ENCODE data around the gene CEACAM5.

Gene CEACAM5

DNA sequence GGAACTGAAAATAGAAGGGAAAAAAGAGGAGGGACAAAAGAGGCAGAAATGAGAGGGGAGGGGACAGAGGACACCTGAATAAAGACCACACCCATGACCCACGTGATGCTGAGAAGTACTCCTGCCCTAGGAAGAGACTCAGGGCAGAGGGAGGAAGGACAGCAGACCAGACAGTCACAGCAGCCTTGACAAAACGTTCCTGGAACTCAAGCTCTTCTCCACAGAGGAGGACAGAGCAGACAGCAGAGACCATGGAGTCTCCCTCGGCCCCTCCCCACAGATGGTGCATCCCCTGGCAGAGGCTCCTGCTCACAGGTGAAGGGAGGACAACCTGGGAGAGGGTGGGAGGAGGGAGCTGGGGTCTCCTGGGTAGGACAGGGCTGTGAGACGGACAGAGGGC lies at the start of gene CEACAM5:
CEACAM5 (plus strand) TSS at position 146 of the 400 bp plus-strand sequence; CDS start at position 252, 106 bp downstream.
- DNase-seq (ENCODE audit: low read depth), result no peak

DNA sequence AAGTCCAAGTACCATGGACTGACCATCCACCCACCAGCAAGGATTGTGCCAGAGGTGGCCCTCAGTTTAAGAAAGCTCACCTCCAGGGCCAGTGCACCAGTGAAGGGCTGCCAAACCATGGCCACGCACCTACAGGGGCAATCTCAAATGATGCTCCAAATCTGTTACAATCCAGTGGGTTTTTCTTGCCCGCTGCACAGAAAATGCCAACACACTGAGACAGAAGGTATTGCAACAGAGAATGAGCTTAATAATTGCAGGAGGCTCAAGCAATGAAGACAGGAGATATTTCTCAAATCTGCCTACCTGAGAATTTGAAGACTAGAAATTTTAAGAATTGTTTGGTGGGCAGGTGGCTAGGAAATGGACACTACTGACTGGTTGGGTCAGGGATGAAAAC lies 42.4 kb upstream of the CEACAM5 start:
- no peak for DNase-seq (ENCODE audit: low read depth)

DNA sequence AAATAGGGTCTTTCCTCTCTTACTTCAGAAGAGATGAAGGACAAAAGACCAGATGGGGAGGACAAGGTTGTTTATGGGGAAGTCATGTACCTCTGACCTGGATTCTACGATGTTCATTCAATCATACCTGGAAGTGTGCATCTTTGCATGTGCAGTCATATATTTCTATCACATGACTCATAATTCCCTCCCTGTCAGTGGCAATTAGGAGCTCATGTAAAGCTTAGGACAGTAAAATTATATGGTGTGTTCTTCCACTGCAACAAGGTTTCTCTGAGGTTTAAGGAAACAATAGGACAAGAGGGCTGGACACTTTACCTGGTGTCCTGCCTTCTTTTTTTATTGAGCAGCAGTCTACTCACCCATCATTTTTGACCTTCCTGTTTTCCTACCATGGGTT lies 40.1 kb upstream of the CEACAM5 start:
- DNase-seq (ENCODE audit: low read depth), result no peak

DNA sequence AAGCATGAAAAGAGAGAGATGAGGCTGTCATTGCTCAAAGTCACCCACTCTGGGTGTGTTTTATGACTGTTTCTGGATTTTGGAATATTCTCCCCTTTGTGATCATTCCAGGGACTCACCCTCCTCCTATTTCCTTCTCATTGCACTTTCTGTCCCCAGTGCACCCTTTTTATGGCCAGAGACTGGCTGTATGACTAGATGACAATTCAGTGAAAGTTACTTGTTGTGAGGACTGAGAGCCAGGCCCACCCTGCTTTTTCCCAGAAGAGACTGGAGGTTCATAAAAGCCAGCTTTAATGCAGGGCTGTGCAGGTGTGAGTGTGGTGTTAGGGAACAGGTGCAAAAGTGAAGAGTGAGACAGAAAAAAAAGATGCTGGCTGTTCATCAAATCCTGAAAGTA lies 37.7 kb upstream of the CEACAM5 start:
- DNase-seq (ENCODE audit: low read depth), result no peak

DNA sequence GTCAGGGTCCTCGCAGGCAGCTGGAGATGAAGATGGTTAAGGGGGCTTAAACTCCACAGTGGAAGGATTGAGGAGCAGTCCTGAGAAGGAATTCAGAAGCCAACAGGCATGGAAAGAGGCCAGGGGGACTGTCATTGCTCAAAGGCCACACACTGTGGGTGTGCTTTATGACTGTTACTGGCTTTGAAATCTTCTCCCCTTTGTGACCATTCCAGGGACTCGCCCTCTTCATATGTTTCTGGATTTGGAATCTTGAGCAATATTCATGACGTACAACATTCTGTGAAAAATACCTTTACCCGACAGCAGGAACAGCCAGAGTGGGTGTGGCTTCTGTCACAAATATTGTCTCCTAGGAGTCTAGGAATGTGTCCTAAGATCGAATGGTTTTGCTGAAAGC lies 36.9 kb upstream of the CEACAM5 start:
- no peak for DNase-seq (ENCODE audit: low read depth)

DNA sequence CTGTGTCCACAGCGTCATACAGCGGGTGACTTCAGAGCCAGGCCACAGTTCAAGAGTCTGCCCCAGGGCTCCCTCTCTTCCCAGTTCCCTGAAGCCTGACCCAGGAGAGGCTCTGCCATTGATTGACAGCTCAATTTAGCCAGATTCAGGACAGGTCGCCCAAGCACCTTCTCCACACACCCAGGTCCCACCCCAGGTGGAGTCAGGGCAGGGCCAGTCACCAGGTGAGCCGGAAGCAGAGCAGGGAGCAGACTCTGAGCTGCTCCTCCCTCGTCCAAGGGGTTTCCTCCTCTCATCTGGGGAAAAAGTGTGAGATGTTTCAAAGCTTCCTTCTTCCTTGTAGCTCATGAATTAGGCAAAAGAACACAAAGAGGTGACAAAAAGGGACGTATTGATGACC lies 26.0 kb upstream of the CEACAM5 start:
- no peak for DNase-seq (ENCODE audit: low read depth)

DNA sequence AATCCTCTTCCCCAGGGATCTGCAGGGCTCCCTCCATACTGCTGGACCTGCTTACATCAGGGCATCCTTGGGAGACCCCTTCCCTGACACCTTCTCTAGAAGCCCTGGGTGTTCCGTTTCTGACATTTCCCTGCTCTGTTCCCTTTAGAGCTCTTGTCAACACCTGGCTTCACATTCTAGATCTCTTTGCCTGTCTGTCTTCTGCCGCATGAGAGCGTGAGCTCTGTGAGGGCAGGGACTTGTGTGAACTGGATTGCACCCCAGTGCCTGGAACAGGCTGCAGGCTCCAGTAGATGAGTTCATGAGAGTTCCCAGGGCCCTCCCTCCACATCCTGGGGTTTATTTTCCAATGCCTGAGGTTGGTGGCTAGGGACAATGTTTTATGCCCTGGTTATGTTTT lies 21.0 kb upstream of the CEACAM5 start:
- no peak for DNase-seq (ENCODE audit: low read depth)

DNA sequence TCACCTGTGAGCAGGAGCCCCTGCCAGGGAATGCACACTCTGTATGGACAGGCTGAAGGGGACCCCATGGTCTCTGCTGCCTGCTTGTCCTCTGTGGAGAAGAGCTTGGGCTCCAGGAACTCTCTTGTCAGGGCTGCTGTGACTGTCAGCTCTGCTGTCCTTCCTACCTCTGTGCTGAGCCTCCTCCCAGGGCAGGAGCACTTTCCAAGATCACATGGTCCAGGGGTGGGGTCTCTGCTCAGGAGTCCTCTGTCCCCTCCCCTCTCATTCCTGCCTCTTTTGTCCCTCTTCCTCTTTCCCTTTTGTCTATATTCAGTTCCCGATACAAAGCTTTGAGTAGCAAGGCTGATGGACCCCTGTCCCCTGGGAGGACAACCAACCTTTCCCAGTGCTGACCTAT lies 20.3 kb upstream of the CEACAM5 start, which contains the start of gene CEACAM7:
CEACAM7 (minus strand) TSS at position 173 of the 400 bp plus-strand sequence; CDS start at position 68, 105 bp downstream.
- DNase-seq (ENCODE audit: low read depth), result no peak

DNA sequence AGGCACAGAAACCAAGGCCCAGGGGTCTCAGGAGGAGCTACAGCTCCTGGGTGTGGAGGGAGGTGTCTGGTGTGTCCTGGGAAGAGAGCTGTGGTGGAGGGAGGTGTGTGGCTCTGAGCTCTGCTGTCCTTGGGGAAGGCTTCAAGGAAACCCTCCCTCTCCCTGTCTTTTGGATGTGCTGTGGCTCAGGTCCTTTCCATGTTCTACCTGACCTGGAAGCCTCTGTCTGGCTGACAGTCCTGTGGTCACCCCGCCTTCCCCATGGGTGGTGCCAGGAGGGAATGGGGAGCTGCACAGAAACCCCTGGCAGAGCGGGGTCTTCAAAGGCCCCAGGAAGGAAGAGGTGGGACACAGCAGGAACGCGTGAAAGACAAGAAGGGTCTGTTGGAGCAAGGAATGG lies 19.7 kb upstream of the CEACAM5 start:
- DNase-seq (ENCODE audit: low read depth), result no peak

DNA sequence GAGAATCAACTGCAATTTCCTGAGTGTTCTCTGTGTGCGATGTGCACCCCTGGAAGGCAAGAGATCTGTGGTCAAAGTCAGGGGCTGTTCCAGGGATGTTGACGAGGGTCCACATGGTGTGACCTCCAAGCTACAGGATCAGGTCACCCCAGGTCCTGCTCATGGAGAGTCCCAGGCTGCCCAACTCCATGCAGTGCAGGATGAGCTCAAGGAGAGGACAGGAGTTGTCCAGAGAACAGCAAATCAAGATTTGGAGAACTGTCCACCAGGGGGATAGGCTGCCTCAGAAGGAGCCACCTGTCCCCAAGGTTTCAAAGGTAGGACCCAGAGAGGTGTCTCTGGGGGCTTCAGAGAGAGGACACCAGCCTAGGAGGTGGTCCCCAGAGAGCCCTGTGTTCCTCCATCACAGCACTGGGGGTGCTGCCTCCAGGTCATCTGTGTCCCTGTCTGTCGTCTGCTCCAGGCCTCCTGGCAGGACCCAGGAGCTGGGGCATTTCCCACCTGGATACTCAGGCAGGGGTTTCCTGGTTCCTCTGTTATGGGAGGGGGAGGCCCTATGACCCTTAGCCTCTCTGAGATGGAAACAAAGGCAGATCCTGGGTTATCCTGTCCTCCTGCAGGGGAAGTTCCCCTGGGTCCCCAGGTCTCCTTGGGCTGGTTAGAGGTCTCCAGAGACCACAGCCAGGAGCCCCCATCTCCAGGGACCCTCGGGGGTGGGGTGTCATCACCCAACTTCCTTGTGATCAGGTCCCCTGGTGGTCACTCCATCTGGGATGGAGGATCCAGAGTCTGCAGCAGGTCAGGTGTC lies 18.2 kb upstream of the CEACAM5 start:
- DNase-seq (ENCODE audit: low read depth), result no peak

DNA sequence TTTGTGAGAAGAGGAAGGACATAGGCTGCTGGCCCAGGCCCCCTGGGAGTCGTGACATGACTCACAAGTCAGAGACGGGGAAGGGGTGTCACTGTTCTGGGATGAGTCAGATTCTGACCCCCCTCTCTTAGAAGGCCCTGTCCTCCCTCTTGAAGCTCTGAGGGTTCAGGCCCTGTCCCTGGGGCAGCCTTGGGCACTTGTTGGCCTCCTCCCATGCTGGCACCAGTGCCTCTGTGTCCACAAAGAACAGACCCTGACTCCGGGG lies 17.7 kb upstream of the CEACAM5 start:
- DNase-seq (ENCODE audit: low read depth), result no peak

DNA sequence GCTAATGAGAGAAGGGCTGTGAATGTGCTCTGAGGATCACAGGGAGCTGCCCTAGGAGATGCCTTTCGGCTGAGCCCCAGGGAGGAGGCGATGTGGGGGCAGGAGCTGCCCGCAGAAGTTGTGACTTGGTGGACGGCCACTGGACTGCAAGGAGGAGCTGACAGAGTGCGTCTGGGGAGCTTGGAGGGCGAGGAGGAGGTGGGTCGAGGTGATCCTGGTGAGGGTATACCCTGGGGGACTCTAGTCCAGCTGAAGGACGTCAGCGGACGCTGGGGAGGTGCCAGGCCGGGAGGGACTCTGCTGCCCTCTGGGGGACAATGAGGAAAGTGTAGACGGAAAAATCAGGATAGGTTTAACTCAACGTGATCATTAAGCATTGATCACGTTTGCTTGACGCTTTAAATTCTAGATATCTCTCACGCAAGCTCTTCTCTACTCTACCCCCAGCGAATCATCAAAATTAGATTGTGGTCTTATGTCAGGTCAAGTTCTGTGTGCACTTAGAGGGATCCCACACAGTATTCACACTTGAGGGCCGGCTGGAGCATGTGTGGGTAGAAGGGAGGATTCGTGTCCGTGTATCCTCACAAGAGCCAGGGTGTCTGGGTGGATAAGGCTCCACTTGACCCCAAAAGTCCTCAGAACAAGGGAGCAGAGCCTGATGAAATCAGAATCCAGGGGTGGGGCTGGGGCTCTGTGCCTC lies 17.0 kb upstream of the CEACAM5 start:
- DNase-seq (ENCODE audit: low read depth), result no peak

DNA sequence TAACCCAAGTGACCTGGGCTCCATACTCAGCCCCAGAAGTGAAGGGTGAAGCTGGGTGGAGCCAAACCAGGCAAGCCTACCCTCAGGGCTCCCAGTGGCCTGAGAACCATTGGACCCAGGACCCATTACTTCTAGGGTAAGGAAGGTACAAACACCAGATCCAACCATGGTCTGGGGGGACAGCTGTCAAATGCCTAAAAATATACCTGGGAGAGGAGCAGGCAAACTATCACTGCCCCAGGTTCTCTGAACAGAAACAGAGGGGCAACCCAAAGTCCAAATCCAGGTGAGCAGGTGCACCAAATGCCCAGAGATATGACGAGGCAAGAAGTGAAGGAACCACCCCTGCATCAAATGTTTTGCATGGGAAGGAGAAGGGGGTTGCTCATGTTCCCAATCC lies 14.2 kb upstream of the CEACAM5 start:
- DNase-seq (ENCODE audit: low read depth), result no peak

DNA sequence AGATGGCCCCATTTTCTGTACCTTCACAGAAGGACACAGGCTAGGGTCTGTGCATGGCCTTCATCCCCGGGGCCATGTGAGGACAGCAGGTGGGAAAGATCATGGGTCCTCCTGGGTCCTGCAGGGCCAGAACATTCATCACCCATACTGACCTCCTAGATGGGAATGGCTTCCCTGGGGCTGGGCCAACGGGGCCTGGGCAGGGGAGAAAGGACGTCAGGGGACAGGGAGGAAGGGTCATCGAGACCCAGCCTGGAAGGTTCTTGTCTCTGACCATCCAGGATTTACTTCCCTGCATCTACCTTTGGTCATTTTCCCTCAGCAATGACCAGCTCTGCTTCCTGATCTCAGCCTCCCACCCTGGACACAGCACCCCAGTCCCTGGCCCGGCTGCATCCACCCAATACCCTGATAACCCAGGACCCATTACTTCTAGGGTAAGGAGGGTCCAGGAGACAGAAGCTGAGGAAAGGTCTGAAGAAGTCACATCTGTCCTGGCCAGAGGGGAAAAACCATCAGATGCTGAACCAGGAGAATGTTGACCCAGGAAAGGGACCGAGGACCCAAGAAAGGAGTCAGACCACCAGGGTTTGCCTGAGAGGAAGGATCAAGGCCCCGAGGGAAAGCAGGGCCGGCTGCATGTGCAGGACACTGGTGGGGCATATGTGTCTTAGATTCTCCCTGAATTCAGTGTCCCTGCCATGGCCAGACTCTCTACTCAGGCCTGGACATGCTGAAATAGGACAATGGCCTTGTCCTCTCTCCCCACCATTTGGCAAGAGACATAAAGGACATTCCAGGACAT lies 13.4 kb upstream of the CEACAM5 start:
- no peak for DNase-seq (ENCODE audit: low read depth)

DNA sequence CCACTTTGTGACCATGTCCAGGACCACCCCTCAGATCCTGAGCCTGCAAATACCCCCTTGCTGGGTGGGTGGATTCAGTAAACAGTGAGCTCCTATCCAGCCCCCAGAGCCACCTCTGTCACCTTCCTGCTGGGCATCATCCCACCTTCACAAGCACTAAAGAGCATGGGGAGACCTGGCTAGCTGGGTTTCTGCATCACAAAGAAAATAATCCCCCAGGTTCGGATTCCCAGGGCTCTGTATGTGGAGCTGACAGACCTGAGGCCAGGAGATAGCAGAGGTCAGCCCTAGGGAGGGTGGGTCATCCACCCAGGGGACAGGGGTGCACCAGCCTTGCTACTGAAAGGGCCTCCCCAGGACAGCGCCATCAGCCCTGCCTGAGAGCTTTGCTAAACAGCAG lies 12.7 kb upstream of the CEACAM5 start:
- no peak for DNase-seq (ENCODE audit: low read depth)

DNA sequence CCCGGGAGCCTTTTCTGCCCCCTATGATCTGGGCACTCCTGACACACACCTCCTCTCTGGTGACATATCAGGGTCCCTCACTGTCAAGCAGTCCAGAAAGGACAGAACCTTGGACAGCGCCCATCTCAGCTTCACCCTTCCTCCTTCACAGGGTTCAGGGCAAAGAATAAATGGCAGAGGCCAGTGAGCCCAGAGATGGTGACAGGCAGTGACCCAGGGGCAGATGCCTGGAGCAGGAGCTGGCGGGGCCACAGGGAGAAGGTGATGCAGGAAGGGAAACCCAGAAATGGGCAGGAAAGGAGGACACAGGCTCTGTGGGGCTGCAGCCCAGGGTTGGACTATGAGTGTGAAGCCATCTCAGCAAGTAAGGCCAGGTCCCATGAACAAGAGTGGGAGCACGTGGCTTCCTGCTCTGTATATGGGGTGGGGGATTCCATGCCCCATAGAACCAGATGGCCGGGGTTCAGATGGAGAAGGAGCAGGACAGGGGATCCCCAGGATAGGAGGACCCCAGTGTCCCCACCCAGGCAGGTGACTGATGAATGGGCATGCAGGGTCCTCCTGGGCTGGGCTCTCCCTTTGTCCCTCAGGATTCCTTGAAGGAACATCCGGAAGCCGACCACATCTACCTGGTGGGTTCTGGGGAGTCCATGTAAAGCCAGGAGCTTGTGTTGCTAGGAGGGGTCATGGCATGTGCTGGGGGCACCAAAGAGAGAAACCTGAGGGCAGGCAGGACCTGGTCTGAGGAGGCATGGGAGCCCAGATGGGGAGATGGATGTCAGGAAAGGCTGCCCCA lies 11.8 kb upstream of the CEACAM5 start:
- no peak for DNase-seq (ENCODE audit: low read depth)

DNA sequence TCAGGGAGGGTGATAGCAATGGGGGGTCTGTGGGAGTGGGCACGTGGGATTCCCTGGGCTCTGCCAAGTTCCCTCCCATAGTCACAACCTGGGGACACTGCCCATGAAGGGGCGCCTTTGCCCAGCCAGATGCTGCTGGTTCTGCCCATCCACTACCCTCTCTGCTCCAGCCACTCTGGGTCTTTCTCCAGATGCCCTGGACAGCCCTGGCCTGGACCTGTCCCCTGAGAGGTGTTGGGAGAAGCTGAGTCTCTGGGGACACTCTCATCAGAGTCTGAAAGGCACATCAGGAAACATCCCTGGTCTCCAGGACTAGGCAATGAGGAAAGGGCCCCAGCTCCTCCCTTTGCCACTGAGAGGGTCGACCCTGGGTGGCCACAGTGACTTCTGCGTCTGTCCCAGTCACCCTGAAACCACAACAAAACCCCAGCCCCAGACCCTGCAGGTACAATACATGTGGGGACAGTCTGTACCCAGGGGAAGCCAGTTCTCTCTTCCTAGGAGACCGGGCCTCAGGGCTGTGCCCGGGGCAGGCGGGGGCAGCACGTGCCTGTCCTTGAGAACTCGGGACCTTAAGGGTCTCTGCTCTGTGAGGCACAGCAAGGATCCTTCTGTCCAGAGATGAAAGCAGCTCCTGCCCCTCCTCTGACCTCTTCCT lies 11.1 kb upstream of the CEACAM5 start:
- DNase-seq (ENCODE audit: low read depth), result no peak

DNA sequence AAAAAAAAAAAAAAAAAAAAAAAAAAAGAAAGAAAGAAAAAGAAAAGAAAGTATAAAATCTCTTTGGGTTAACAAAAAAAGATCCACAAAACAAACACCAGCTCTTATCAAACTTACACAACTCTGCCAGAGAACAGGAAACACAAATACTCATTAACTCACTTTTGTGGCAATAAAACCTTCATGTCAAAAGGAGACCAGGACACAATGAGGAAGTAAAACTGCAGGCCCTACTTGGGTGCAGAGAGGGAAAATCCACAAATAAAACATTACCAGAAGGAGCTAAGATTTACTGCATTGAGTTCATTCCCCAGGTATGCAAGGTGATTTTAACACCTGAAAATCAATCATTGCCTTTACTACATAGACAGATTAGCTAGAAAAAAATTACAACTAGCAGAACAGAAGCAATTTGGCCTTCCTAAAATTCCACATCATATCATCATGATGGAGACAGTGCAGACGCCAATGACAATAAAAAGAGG lies 9.6 kb upstream of the CEACAM5 start:
- no peak for DNase-seq (ENCODE audit: low read depth)

DNA sequence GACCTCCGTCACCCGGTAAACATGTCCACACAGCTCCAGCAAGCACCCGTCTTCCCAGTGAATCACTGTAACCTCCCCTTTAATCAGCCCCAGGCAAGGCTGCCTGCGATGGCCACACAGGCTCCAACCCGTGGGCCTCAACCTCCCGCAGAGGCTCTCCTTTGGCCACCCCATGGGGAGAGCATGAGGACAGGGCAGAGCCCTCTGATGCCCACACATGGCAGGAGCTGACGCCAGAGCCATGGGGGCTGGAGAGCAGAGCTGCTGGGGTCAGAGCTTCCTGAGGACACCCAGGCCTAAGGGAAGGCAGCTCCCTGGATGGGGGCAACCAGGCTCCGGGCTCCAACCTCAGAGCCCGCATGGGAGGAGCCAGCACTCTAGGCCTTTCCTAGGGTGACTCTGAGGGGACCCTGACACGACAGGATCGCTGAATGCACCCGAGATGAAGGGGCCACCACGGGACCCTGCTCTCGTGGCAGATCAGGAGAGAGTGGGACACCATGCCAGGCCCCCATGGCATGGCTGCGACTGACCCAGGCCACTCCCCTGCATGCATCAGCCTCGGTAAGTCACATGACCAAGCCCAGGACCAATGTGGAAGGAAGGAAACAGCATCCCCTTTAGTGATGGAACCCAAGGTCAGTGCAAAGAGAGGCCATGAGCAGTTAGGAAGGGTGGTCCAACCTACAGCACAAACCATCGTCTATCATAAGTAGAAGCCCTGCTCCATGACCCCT lies 9.0 kb upstream of the CEACAM5 start:
- no peak for DNase-seq (ENCODE audit: low read depth)

DNA sequence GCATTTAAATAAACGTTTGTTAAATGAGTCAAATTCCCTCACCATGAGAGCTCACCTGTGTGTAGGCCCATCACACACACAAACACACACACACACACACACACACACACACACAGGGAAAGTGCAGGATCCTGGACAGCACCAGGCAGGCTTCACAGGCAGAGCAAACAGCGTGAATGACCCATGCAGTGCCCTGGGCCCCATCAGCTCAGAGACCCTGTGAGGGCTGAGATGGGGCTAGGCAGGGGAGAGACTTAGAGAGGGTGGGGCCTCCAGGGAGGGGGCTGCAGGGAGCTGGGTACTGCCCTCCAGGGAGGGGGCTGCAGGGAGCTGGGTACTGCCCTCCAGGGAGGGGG lies 8.5 kb upstream of the CEACAM5 start:
- no peak for DNase-seq (ENCODE audit: low read depth)
